Skeletal muscle cell (primary cell): ENCODE data around the gene TLL2.

ENCODE experiments used
- DNase-seq: peaks from one replicate; pipeline ENCODE4 v3.0.0-alpha.2; 2010; ENCODE audit warnings: low read depth
- H3K4me3 ChIP-seq: 2 replicates; pipeline ENCODE4 v1.5.1; 2011; ENCODE audit warnings: low read depth, mild to moderate bottlenecking, control low read depth, low read length, moderate library complexity

Gene TLL2

GRCh38 chr10:96440361-96441292, 73.1 kb downstream of the TLL2 start:
- no peak overlapping the region for H3K4me3 ChIP-seq
- no peak for DNase-seq

GRCh38 chr10:96439725-96440124, 74.0 kb downstream of the TLL2 start:
- no peak overlapping the region for H3K4me3 ChIP-seq
- DNase-seq = no peak

GRCh38 chr10:96436035-96436434, 77.7 kb downstream of the TLL2 start:
- DNase-seq = no peak
- no peak overlapping the region for H3K4me3 ChIP-seq

- no peak overlapping the region for H3K4me3 ChIP-seq
- DNase-seq = no peak
These were observed 82.3 kb downstream of the TLL2 start for GRCh38 chr10:96431211-96431970.

GRCh38 chr10:96427291-96427690, 86.4 kb downstream of the TLL2 start:
- DNase-seq = no peak
- H3K4me3 ChIP-seq = no peak overlapping the region

GRCh38 chr10:96422525-96422924, 91.2 kb downstream of the TLL2 start:
- no peak overlapping the region for H3K4me3 ChIP-seq
- no peak for DNase-seq

GRCh38 chr10:96421995-96422394, 91.7 kb downstream of the TLL2 start:
- DNase-seq = no peak
- H3K4me3 ChIP-seq = no peak overlapping the region

- H3K4me3 ChIP-seq = no peak overlapping the region
- no peak for DNase-seq
These were observed 93.3 kb downstream of the TLL2 start for GRCh38 chr10:96420228-96421009.

- no peak for DNase-seq
- H3K4me3 ChIP-seq = no peak overlapping the region
These were observed 94.4 kb downstream of the TLL2 start for GRCh38 chr10:96419351-96419750.

GRCh38 chr10:96418582-96418981, 95.1 kb downstream of the TLL2 start:
- DNase-seq = no peak
- no peak overlapping the region for H3K4me3 ChIP-seq

GRCh38 chr10:96417441-96417840, 96.3 kb downstream of the TLL2 start:
- DNase-seq = no peak
- H3K4me3 ChIP-seq = no peak overlapping the region

- DNase-seq = peak; percentile 7
- no peak overlapping the region for H3K4me3 ChIP-seq
These were observed 97.1 kb downstream of the TLL2 start for GRCh38 chr10:96416643-96417042.

GRCh38 chr10:96415891-96416554, 97.7 kb downstream of the TLL2 start:
- H3K4me3 ChIP-seq = no peak overlapping the region
- DNase-seq = no peak

GRCh38 chr10:96415150-96415890, 98.4 kb downstream of the TLL2 start:
- DNase-seq = no peak
- no peak overlapping the region for H3K4me3 ChIP-seq

- DNase-seq = no peak
- H3K4me3 ChIP-seq = no peak overlapping the region
These were observed 99.4 kb downstream of the TLL2 start for GRCh38 chr10:96414303-96414702.

- DNase-seq = no peak
- no peak overlapping the region for H3K4me3 ChIP-seq
These were observed 100.5 kb downstream of the TLL2 start for GRCh38 chr10:96413151-96413787.

- no peak overlapping the region for H3K4me3 ChIP-seq
- no peak for DNase-seq
These were observed 101.9 kb downstream of the TLL2 start for GRCh38 chr10:96411716-96412320.

- H3K4me3 ChIP-seq = no peak overlapping the region
- DNase-seq = no peak
These were observed 103.4 kb downstream of the TLL2 start for GRCh38 chr10:96410296-96410695.
